Aorta (tissue), 5 donors: ENCODE data around the gene SLC39A11. TPM values are rescaled to one million over a fixed set of nuclear protein-coding genes. Genes with fewer than 3 reads are reported as not detected.
A peak's percentile ranks its signal among the peaks of the same experiment; 100 is the strongest.
"Not testable (repeated sequence)": the region's sequence is repeated elsewhere in the genome, so short reads cannot be mapped to it uniquely, and the experiment has no call there.

Experiments
- ATAC-seq: fragments of 200-7000 bp; cut with Tn5 transposase; one replicate; pipeline ENCODE4 v1.9.1; 2022; ENCODE audit warnings: moderate library complexity; ENCODE audit not compliant: low FRiP score
- DNase-seq, 2 donors: peaks; one replicate each; pipeline ENCODE4 v3.0.0-alpha.2; 2020
- H3K27ac ChIP-seq, 2 donors: one replicate each; pipeline ENCODE4 v1.5.1; 2013; ENCODE audit warnings: low read length in 2 of 2, mild to moderate bottlenecking in 2 of 2, moderate library complexity in 2 of 2, control low read depth in 1 of 2, inconsistent platforms in 1 of 2, low read depth in 1 of 2
- H3K27me3 ChIP-seq, 2 donors: one replicate each; pipeline ENCODE4 v1.6.1; 2013; ENCODE audit warnings: control low read depth in 1 of 2, low read length in 1 of 2, mild to moderate bottlenecking in 1 of 2, moderate library complexity in 1 of 2; ENCODE audit not compliant: insufficient read depth in 2 of 2, control insufficient read depth in 1 of 2
- H3K36me3 ChIP-seq, 2 donors: one replicate each; pipeline ENCODE4 v1.6.1; 2013; ENCODE audit warnings: control low read depth in 1 of 2, low read length in 1 of 2, mild to moderate bottlenecking in 1 of 2; ENCODE audit not compliant: insufficient read depth in 2 of 2, control insufficient read depth in 1 of 2
- H3K4me1 ChIP-seq, 2 donors: one replicate each; pipeline ENCODE4 v1.6.1; 2013; ENCODE audit warnings: low read length in 2 of 2, control low read depth in 1 of 2, mild to moderate bottlenecking in 1 of 2, moderate library complexity in 1 of 2; ENCODE audit not compliant: insufficient read depth in 2 of 2, control insufficient read depth in 1 of 2
- H3K4me3 ChIP-seq, 2 donors: one replicate each; pipeline ENCODE4 v1.5.1; 2013; ENCODE audit warnings: low read length in 2 of 2, control low read depth in 1 of 2, mild to moderate bottlenecking in 1 of 2
- H3K9me3 ChIP-seq: one replicate; pipeline ENCODE4 v1.6.1; 2013; ENCODE audit warnings: mild to moderate bottlenecking, low read length; ENCODE audit not compliant: control insufficient read depth
- WGBS, 2 donors: extraction: QIAGEN DNeasy Blood & Tissue Kit; methylation state at CpG; one replicate each; pipeline ENCODE4 v1.1.7; 2013; 5-methylcytosine and 5-hydroxymethylcytosine counted together
- intact Hi-C, 2 donors: fragments of 100-400 bp; cut with DNase I; formaldehyde crosslinking; loops; one replicate each; pipeline versions ENCODE4 v1.14.2 to v1.15.0; 2022
- polyA plus RNA-seq, 2 donors: library from polyadenylated mRNA; stranded (reverse); fragments of 200-250 nt; gene quantifications; one replicate each; pipeline ENCODE4 v1.2.3, GENCODE V29; 2013
- total RNA-seq, 2 donors: library from RNA; stranded (reverse); fragmentation: NEBNext Ultra II Directional; extraction: Animal tissue kit (Norgen Biotek cat#: 25700); gene quantifications; one replicate each; pipeline ENCODE4 v1.2.1, GENCODE V29; 2021
- donor health status: healthy with polysubstance abuse.
- donor health status: Bipolar disorder and iron deficiency.
- donor health status: DM: no; HTN: no; CAD: no.
- donor health status: DM: no; HTN: no; CAD: no.
- donor health status: DM: yes; HTN: yes; CAD: no.

The SLC39A11 gene
- total and polyA plus RNA-seq, 4 donors: 9.3 to 31.8 (median 17.5) TPM

DNA sequence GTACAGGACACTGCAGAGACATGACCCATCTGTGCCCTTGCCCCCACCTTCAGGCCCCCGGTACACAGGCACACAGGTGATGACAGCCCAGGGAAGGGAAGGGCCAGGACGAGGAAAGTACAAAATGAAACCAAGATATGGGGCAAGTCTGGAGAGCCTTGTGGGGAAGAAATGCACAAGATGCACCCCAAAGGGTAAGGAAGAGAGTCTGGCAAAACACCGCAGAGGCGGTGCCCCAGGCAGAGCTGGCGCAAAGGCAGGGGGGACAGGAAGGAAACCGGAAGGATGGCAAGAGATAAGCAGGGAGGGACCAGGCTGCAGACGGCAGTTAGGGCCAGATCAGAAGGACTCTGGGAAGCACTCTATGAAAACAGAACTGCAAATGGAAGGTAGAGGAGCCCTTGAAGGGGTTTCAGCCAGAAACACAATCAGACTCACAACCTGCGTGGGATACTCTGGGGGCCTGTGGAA is 81.4 kb downstream of the SLC39A11 start:
- Histone ChIP-seq H3K9me3 (no peaks in the 10 kb centered on the region), H3K27ac (no peak overlapping the region), H3K36me3 (no peaks in the 10 kb centered on the region), H3K4me3 (no peak overlapping the region), H3K4me1 (peaks cover 0 to 2% of the 10 kb centered on the region in 2 donors), H3K27me3 (no peaks in the 10 kb centered on the region)
- WGBS, 2 donors: 80 to 87% methylated on average over 8 of the region's 8 CpGs
- intact Hi-C loops: no loop called here
- ATAC-seq: peak; percentile 40
- no peak for DNase-seq

DNA sequence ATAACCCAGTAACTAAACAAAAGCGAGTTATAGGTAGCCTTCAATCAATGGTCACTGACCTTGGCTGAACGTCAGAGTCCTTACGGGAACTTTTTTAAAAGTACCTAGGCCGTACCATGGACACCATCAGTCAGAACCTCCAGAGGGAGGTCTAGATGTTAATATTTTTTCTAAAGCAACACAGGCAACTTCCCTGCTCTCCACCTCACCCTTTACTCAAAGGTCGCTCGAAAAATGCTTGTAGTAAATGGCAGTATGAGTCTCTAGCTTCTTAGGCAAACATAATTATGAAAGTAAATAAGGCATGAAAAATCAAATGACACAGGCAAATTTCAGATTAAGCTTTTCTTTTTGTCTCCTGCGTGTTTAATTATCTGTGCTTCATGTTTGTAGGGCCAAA is 82.1 kb downstream of the SLC39A11 start:
- no peaks in the 10 kb centered on the region for H3K27me3 ChIP-seq
- ATAC-seq (no peak), DNase-seq (no peak)
- H3K36me3 ChIP-seq: no peaks in the 10 kb centered on the region
- H3K4me3 ChIP-seq: no peak overlapping the region
- H3K27ac ChIP-seq: no peak overlapping the region
- intact Hi-C loops: no loop called here
- 90 to 91% methylated on average over 7 of the region's 7 CpGs for WGBS, 2 donors
- H3K4me1 ChIP-seq: peaks cover 0 to 2% of the 10 kb centered on the region in 2 donors
- H3K9me3 ChIP-seq: no peaks in the 10 kb centered on the region

GRCh38 chr17:73007407-73007806 is 85.1 kb downstream of the SLC39A11 start:
- WGBS, 2 donors: 12 to 16% methylated on average over 7 of the region's 7 CpGs
- Histone ChIP-seq H3K4me3 (no peak overlapping the region), H3K27ac (no peak overlapping the region), H3K36me3 (no peaks in the 10 kb centered on the region), H3K27me3 (no peaks in the 10 kb centered on the region), H3K4me1 (peaks cover 0 to 2% of the 10 kb centered on the region in 2 donors), H3K9me3 (no peaks in the 10 kb centered on the region)
- ATAC-seq: no peak
- intact Hi-C loops: no loop called here
- peak in 1 of 2 donors; percentile 71 for DNase-seq

DNA sequence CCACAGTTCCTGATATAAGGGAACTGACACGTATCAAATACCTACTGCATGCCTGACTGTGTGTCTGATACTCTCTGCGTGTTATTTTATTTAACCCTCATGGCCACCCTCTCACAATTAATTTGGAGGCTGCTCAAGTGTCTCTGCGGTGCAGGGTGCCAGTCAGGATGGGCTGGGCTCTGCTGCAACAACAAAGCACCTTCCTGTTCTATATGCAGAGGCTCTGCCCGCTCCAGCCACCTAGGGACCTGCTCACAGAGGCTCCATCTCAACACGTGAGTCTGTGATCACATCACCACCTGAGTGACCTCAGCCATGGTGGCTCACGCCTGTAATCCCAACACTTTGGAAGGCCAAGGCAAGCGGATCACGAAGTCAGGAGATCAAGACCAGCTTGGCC is 87.1 kb downstream of the SLC39A11 start:
- 84% methylated on average over 8 of the region's 8 CpGs for WGBS, 2 donors
- Histone ChIP-seq H3K4me3 (no peak overlapping the region), H3K9me3 (no peaks in the 10 kb centered on the region), H3K27me3 (no peaks in the 10 kb centered on the region), H3K27ac (no peak overlapping the region), H3K36me3 (no peaks in the 10 kb centered on the region), H3K4me1 (peaks cover 0 to 2% of the 10 kb centered on the region in 2 donors)
- intact Hi-C loops: no loop called here
- no peak for ATAC-seq
- DNase-seq: no peak

DNA sequence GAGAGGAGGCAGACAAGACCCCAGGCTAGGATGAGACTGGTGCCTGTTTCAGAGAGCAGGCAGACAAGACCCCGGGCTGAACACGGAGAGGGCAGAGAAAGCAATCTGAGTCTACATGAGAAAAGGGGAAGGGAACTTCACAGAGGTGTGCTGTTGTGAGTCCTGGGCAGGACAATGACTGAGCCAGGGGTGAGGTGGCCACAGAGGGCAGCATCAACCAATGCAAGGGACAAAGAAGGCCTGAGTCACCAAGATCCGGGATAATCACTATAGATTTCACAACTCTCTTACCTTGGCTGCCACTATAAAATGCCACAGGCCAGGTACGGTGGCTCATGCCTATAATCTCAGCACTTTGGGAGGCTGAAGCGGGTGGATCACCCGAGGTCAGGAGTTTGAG is 89.0 kb downstream of the SLC39A11 start:
- intact Hi-C loops: no loop called here
- no peak for ATAC-seq
- Histone ChIP-seq H3K4me1 (peaks cover 0 to under 1% of the 10 kb centered on the region in 2 donors), H3K27me3 (no peaks in the 10 kb centered on the region), H3K27ac (no peak overlapping the region), H3K9me3 (no peaks in the 10 kb centered on the region), H3K36me3 (no peaks in the 10 kb centered on the region), H3K4me3 (no peak overlapping the region)
- DNase-seq: no peak
- WGBS, 2 donors: 93% methylated on average over 6 of the region's 6 CpGs

DNA sequence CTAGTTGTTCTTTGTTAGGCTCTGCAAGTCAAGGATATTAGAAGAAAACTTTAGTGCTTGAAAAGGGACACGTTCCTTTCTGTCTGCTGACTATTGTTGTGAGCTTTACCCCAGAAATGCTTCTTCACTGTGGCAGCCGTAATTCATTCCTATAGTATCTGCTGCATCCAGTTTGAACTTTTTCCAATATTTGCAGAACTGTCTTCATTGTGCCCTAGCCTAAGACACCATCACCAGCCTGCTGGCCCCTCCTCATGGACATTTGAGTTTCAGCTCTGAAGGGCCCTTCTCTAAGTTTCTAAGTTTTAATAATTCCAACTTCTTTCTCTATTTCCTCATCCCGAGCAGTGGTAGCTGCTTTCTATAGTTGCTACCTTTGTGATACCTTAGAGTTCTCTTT is 91.7 kb downstream of the SLC39A11 start:
- no peaks in the 10 kb centered on the region for H3K4me1 ChIP-seq
- no peak overlapping the region for H3K4me3 ChIP-seq
- H3K27me3 ChIP-seq: no peaks in the 10 kb centered on the region
- DNase-seq: no peak
- ATAC-seq: no peak
- 93 to 97% methylated on average over 3 of the region's 3 CpGs for whole genome bisulfite sequencing, 2 donors
- no peaks in the 10 kb centered on the region for H3K36me3 ChIP-seq
- H3K9me3 ChIP-seq: no peaks in the 10 kb centered on the region
- intact Hi-C loops: no loop called here
- no peak overlapping the region for H3K27ac ChIP-seq

DNA sequence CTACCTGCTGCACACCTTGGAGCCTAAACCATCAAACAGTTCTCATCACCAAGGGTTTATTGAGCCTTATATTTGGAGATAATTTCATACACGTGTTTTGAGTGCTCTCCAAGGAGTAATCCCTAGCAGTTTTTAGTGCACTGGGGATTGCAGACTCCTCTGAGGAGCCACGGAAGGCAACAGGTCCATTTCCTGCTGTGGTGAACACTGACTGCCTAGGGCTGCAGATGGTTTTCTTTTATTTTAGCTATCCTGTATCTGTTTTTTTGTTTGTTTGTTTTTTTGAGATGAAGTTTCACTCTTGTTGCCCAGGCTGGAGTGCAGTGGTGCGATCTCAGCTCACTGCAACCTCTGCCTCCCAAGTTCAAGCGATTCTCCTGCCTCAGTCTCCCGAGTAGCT is 93.0 kb downstream of the SLC39A11 start:
- intact Hi-C loops, ATAC-seq, H3K4me3 ChIP-seq, H3K4me1 ChIP-seq, H3K27ac ChIP-seq, H3K9me3 ChIP-seq, H3K27me3 ChIP-seq, H3K36me3 ChIP-seq, DNase-seq: not testable (repeated sequence)
- 85 to 86% methylated on average over 5 of the region's 5 CpGs for WGBS, 2 donors

DNA sequence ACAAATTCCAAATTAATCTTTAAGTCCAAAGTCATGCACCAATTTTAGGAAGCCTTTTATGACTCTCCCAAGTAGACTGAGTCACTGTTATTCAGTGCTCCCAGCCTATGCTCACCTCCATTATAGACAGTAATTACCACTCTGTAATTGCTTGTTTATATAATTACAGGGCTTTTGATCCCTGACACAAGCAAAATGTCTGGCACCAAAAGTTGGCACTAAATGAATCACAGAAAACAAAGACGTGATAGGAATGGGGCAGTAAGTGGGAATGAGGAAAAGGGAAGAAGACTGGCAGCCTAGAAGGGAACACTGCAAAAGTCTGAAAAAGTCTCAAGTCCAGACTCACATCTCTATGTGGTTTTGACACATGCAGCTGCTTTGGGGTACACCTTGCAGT is 94.1 kb downstream of the SLC39A11 start:
- no peaks in the 10 kb centered on the region for H3K36me3 ChIP-seq
- WGBS, 2 donors: 40 to 44% methylated on average over 1 of the region's 1 CpG
- no peaks in the 10 kb centered on the region for H3K9me3 ChIP-seq
- H3K4me1 ChIP-seq: no peaks in the 10 kb centered on the region
- H3K27me3 ChIP-seq: no peaks in the 10 kb centered on the region
- intact Hi-C loops: no loop called here
- no peak overlapping the region for H3K27ac ChIP-seq
- no peak for DNase-seq
- no peak for ATAC-seq
- no peak overlapping the region for H3K4me3 ChIP-seq

DNA sequence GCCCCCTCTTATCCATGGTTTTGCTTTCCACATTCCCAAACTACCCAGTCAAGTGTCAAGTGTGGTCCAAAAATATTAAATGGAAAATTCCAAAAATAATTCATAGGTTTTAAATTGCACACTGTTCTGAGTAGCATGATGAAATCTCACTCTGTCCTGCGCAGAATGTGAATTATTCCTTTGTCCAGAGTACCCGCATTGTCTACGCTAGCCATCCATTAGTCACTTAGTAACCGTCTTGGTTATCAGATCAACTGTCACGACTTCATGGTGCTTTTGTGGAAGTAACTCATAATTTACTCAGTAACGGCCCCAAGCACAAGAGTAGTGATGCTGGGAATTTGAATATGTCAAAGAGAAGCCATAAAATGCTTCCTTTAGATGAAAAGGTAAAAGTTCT is 94.9 kb downstream of the SLC39A11 start:
- 60 to 64% methylated on average over 6 of the region's 6 CpGs for WGBS, 2 donors
- intact Hi-C loops: no loop called here
- ATAC-seq (no peak), DNase-seq (no peak)
- H3K27ac ChIP-seq: no peak overlapping the region
- no peaks in the 10 kb centered on the region for H3K9me3 ChIP-seq
- H3K27me3 ChIP-seq: no peaks in the 10 kb centered on the region
- no peak overlapping the region for H3K4me3 ChIP-seq
- no peaks in the 10 kb centered on the region for H3K4me1 ChIP-seq
- no peaks in the 10 kb centered on the region for H3K36me3 ChIP-seq
